HG03097 (cell line): Measurements from ENCODE around the gene LSM11.

Experiments
- ATAC-seq: cut with Tn5 transposase; IDR thresholded peaks from one replicate; pipeline ENCODE4 v1.9.1; 2021; ENCODE audit not compliant: unreplicated experiment, low FRiP score

The LSM11 gene

GRCh38 chr5:157766902-157767301 lies 23.4 kb downstream of the LSM11 start:
- ATAC-seq, result no peak

GRCh38 chr5:157767689-157768088 lies 24.2 kb downstream of the LSM11 start:
- ATAC-seq, result no peak

- ATAC-seq, result no peak
Observed at GRCh38 chr5:157770665-157771064, 27.2 kb downstream of the LSM11 start.

- ATAC-seq, result no peak
Observed at GRCh38 chr5:157772127-157772526, 28.6 kb downstream of the LSM11 start.

- ATAC-seq, result no peak
Observed at GRCh38 chr5:157778121-157778805, 34.8 kb downstream of the LSM11 start.

GRCh38 chr5:157779221-157779620 lies 35.7 kb downstream of the LSM11 start:
- no peak for ATAC-seq

GRCh38 chr5:157785801-157786200 lies 42.3 kb downstream of the LSM11 start:
- ATAC-seq, result no peak

GRCh38 chr5:157793301-157793700 lies 49.8 kb downstream of the LSM11 start:
- no peak for ATAC-seq

GRCh38 chr5:157799578-157799977 lies 56.1 kb downstream of the LSM11 start:
- no peak for ATAC-seq

GRCh38 chr5:157800137-157800536 lies 56.6 kb downstream of the LSM11 start:
- ATAC-seq, result no peak

- no peak for ATAC-seq
Observed at GRCh38 chr5:157802736-157803135, 59.2 kb downstream of the LSM11 start.

- ATAC-seq, result no peak
Observed at GRCh38 chr5:157808043-157808442, 64.5 kb downstream of the LSM11 start.
